A549 (cell line): ENCODE results near the gene SDC4. TPM values are rescaled to one million over a fixed set of nuclear protein-coding genes. Genes with fewer than 3 reads are reported as not detected.
A peak's percentile ranks its signal among the peaks of the same experiment; 100 is the strongest.

Experiments
- ATAC-seq, 2 experiments: fragments of 200-7000 bp in 1 of 2; fragments of >200 bp in 1 of 2; cut with Nextera tagmentation in 1 of 2; cut with Tn5 transposase in 1 of 2; 3 replicates each; pipeline versions ENCODE4 v1.8.0 to v1.9.1; 2018 to 2020; ENCODE audit warnings: mild to moderate bottlenecking in 1 of 2, moderate library complexity in 1 of 2
- CTCF ChIA-PET: fragments of 300-600 bp; sonication (Branson Sonifier 250); formaldehyde crosslinking; extraction: SDS; loops from one replicate; lab custom pipeline; 2021; ENCODE audit warnings: antibody characterized with exemption, inconsistent platforms; lab: Yijun Ruan, JAX
- POLR2A ChIA-PET: fragments of 350-600 bp; formaldehyde crosslinking; extraction: SDS; loops from one replicate; lab custom pipeline; 2021; ENCODE audit warnings: antibody characterized with exemption, inconsistent platforms; lab: Yijun Ruan, JAX
- DNase-seq, 2 experiments: peaks; one replicate each; pipeline versions ENCODE4 v3.0.0 to v3.0.0-alpha.2; 2011 to 2016; ENCODE audit warnings: low read depth in 1 of 2, low spot score in 1 of 2
- FAIRE-seq: peaks from 2 replicates; lab custom pipeline; 2011; peaks lifted over from hg19 to GRCh38; lab: Jason Lieb, UNC
- H3K27ac ChIP-seq, 2 experiments: fragments of >200 bp; sonication (Bioruptor Twin); formaldehyde crosslinking; 3 replicates each; pipeline ENCODE4 v1.5.1; 2016 to 2017
- H3K4me1 ChIP-seq: fragments of >200 bp; sonication (Bioruptor Twin); formaldehyde crosslinking; 3 replicates; pipeline ENCODE4 v1.6.1; 2016
- H3K4me2 ChIP-seq: fragments of >200 bp; sonication (Bioruptor Twin); formaldehyde crosslinking; 3 replicates; pipeline ENCODE4 v1.6.1; 2016
- H3K4me3 ChIP-seq: fragments of >200 bp; sonication (Bioruptor Twin); formaldehyde crosslinking; 3 replicates; pipeline ENCODE4 v1.5.1; 2016
- H3K9me3 ChIP-seq: fragments of >200 bp; sonication (Bioruptor Twin); formaldehyde crosslinking; 3 replicates; pipeline ENCODE4 v1.6.1; 2016
- CBX8 ChIP-seq: fragments of 200-600 bp; sonication (generic); IDR thresholded peaks from 2 replicates; pipeline ENCODE4 v1.6.1; 2016
- CEBPB ChIP-seq, 2 experiments: fragments of >200 bp in 1 of 2; sonication (Bioruptor Twin) in 1 of 2; formaldehyde crosslinking in 1 of 2; IDR thresholded peaks; 2 replicates each; pipeline ENCODE4 v1.6.1; 2012 to 2016
- CHD2 ChIP-seq: fragments of 150-350 bp; IDR thresholded peaks from 2 replicates; pipeline ENCODE4 v1.6.1; 2014; ENCODE audit warnings: low read length; ENCODE audit not compliant: partially characterized antibody
- CHD4 ChIP-seq: fragments of 200-600 bp; sonication (generic); IDR thresholded peaks from 2 replicates; pipeline ENCODE4 v1.6.1; 2016; ENCODE audit warnings: antibody characterized with exemption, mild to moderate bottlenecking, borderline replicate concordance
- EHMT2 ChIP-seq: fragments of 200-600 bp; sonication (generic); IDR thresholded peaks from 2 replicates; pipeline ENCODE4 v1.6.1; 2016; ENCODE audit warnings: antibody characterized with exemption, low read depth, mild to moderate bottlenecking, moderate library complexity
- FOSL2 ChIP-seq, 2 experiments: fragments of 450-650 bp in 1 of 2; fragments of >200 bp in 1 of 2; sonication (Bioruptor Twin) in 1 of 2; formaldehyde crosslinking; IDR thresholded peaks; 2 replicates each; pipeline versions ENCODE4 v1.5.0 to v1.6.1; 2016 to 2020; ENCODE audit warnings: mild to moderate bottlenecking in 1 of 2, moderate library complexity in 1 of 2
- FOXS1 ChIP-seq: fragments of 250-450 bp; sonication (Bioruptor Pico); IDR thresholded peaks from 2 replicates; pipeline ENCODE4 v1.5.0; 2020; ENCODE audit warnings: mild to moderate bottlenecking, moderate library complexity
- HOXB13 ChIP-seq: fragments of 250-450 bp; sonication (Bioruptor Pico); IDR thresholded peaks from 2 replicates; pipeline ENCODE4 v1.5.0; 2020; ENCODE audit warnings: low read depth, mild to moderate bottlenecking, moderate library complexity
- JUNB ChIP-seq: fragments of >200 bp; sonication (Bioruptor Twin); formaldehyde crosslinking; IDR thresholded peaks from 2 replicates; pipeline ENCODE4 v1.6.1; 2016
- KDM1A ChIP-seq: fragments of 200-600 bp; sonication (generic); IDR thresholded peaks from 2 replicates; pipeline ENCODE4 v1.6.1; 2016; ENCODE audit warnings: low read depth, mild to moderate bottlenecking
- KDM5A ChIP-seq: fragments of 200-600 bp; sonication (generic); IDR thresholded peaks from 2 replicates; pipeline ENCODE4 v1.6.1; 2016; ENCODE audit warnings: antibody characterized with exemption, mild to moderate bottlenecking
- MAZ ChIP-seq: fragments of 150-350 bp; IDR thresholded peaks from 2 replicates; pipeline ENCODE4 v1.6.1; 2014; ENCODE audit warnings: antibody characterized with exemption, low read depth, low read length, borderline replicate concordance
- NFE2L2 ChIP-seq: fragments of 150-350 bp; conservative IDR thresholded peaks from 2 replicates; pipeline ENCODE4 v1.6.1; 2014; ENCODE audit warnings: low read length
- PHF8 ChIP-seq: fragments of 200-600 bp; sonication (generic); IDR thresholded peaks from 2 replicates; pipeline ENCODE4 v1.6.1; 2016; ENCODE audit warnings: low read depth, mild to moderate bottlenecking, antibody characterized with exemption, moderate library complexity, borderline replicate concordance
- POLR2A ChIP-seq: IDR thresholded peaks from 2 replicates; pipeline ENCODE4 v1.6.1; 2012; ENCODE audit warnings: mild to moderate bottlenecking, low read length
- RAD21 ChIP-seq, 2 experiments: fragments of >200 bp in 1 of 2; sonication (Bioruptor Twin) in 1 of 2; formaldehyde crosslinking in 1 of 2; IDR thresholded peaks in 1 of 2; conservative IDR thresholded peaks in 1 of 2; 2 replicates in 1 of 2; 3 replicates in 1 of 2; pipeline ENCODE4 v1.6.1; 2012 to 2018; ENCODE audit warnings: inconsistent platforms in 1 of 2
- RFX5 ChIP-seq: fragments of 450-650 bp; IDR thresholded peaks from 2 replicates; pipeline ENCODE4 v1.7.1; 2014; ENCODE audit warnings: antibody characterized with exemption, mild to moderate bottlenecking, moderate library complexity
- SMC3 ChIP-seq: fragments of >200 bp; sonication (Bioruptor Twin); formaldehyde crosslinking; IDR thresholded peaks from 3 replicates; pipeline ENCODE4 v1.6.1; 2018; ENCODE audit warnings: inconsistent platforms
- TFCP2L1 ChIP-seq: fragments of 250-450 bp; sonication (Bioruptor Pico); IDR thresholded peaks from 2 replicates; pipeline ENCODE4 v1.5.0; 2021; ENCODE audit warnings: mild to moderate bottlenecking
- ZFP36 ChIP-seq: fragments of 450-650 bp; IDR thresholded peaks from 2 replicates; pipeline ENCODE4 v1.6.1; 2014; ENCODE audit warnings: borderline replicate concordance; ENCODE audit not compliant: partially characterized antibody
- ZSCAN20 ChIP-seq: fragments of 250-450 bp; sonication (Bioruptor Pico); IDR thresholded peaks from 2 replicates; pipeline ENCODE4 v1.8.0; 2022; ENCODE audit warnings: mild to moderate bottlenecking, moderate library complexity
- WGBS: methylation state at CpG from one replicate; pipeline ENCODE4 v1.1.6; 2017; ENCODE audit errors: missing lambda C conversion rate; 5-methylcytosine and 5-hydroxymethylcytosine counted together
- polyA plus RNA-seq, 4 experiments: library from polyadenylated mRNA; depleted of rRNA in 3 of 4; stranded (reverse); fragments of >200 nt; fragmentation: RNase III in 1 of 4; extraction: RNeasy Plus Mini Kit Qiagen cat#74134 plus additional on column Dnase treatment in 1 of 4; gene quantifications; 2 replicates in 3 of 4; 3 replicates in 1 of 4; pipeline ENCODE4 v1.2.3, GENCODE V29; 2011 to 2017
- TF ChIP-seq, protein P1 (sequence below): IDR thresholded peaks from 2 replicates; pipeline ENCODE4 v1.6.1; 2012
- TF ChIP-seq, protein P2 (sequence below): fragments of 250-450 bp; sonication (Bioruptor Pico); IDR thresholded peaks from 2 replicates; pipeline ENCODE4 v1.5.0; 2021; ENCODE audit warnings: mild to moderate bottlenecking, moderate library complexity, borderline replicate concordance
- TF ChIP-seq, protein P3 (sequence below): IDR thresholded peaks from 2 replicates; pipeline ENCODE4 v1.6.1; 2012; ENCODE audit warnings: low read depth, borderline replicate concordance
- TF ChIP-seq, protein P4 (sequence below): fragments of 150-350 bp; IDR thresholded peaks from 2 replicates; pipeline ENCODE4 v1.6.1; 2014; ENCODE audit warnings: low read depth, mild to moderate bottlenecking, low read length
- TF ChIP-seq, protein P5 (sequence below): fragments of >200 bp; sonication (Bioruptor Twin); formaldehyde crosslinking; IDR thresholded peaks from 2 replicates; pipeline ENCODE4 v1.6.1; 2016
- TF ChIP-seq, protein P6 (sequence below): fragments of 200-600 bp; sonication (generic); IDR thresholded peaks from 2 replicates; pipeline ENCODE4 v1.6.1; 2016; ENCODE audit warnings: antibody characterized with exemption, mild to moderate bottlenecking, moderate library complexity

SDC4 gene
- polyA plus RNA-seq, 2 of the 4 experiments (the other 2 are of a cell fraction): 27.4 to 35.6 TPM

DNA sequence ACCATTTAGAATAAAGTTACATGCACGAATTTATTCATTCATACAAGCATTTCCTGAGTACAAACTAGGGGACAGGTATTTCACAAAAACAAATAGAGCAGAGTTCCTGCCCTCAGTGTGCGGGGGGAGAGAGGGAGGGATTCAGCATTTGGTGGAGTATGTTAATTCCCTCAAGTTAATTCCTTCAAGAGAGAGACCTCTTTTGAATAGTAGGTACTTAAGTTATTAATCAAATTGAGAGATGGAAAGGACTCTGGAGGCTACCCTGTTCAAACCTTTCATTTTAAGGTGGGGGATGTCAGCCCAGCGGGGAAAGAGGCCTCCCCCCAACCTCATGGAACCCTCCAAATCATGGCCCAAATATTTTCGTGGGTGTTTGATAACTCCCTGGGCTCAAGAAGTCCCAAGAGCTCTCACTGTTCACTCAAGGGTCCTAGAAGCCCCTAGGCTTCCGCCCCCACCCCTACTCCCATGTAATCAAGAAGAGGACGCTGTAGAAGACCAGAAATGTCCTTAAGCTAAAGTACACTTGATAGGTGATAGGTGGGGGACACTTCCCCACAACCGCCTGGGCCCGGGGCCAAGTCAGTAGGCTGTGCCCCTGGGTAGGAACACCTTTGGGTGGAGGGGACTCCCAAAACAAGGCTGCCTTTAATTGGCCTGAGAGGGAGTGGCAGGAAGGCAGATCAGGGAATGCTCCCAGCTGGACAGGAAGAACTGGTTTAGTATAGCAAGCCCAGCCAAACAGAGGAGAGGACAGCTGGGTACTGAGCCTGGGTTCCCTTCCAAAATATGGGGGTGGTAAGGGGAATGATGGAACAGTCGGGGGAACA lies 2.9 kb downstream of the SDC4 start (continued):
- TF ChIP-seq CEBPB (IDR thresholded peaks at IDR 0.05): no peak

DNA sequence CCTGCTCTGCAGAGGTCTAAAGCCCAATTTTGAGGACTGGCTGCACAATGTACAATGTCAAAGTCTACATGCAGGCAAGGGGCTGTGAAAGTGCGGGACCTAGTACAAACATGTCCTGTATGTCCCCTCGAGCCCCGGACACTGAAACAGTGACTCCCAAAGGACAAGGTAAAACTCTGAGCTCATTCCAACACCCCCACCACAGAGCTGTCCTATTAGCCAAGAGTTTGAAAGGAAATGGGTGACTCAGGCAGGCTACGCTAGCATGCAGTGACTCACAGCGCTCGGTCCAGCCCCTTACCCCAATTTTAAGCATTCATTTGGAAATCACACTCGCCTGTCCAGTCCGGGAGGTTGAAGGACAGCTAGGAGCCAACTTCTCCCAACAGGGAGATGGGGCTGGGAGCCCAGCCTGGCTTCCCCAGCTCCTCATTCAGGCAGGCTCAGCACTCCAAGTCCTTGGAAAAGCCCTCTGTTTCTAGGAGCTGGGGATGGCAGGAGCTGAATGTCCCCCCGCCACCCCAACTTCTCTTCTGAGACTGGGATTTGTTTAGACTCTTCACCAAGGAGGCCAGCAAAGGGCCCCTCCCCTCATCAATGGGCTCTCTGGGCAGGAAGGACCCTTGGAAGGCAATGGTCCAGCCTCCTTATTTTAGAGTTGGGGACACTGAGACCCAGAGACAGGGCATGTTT lies 3.9 kb downstream of the SDC4 start:
- ATAC-seq: peak; percentile 61 to 70
- POLR2A ChIA-PET: interaction anchor here (0.5 to 1.4 kb wide), 7 partner anchors 9 to 428 kb away, joined by 3 to 11 read pairs (median 6); partner anchors contain the start of genes PIGT and SYS1
- FAIRE-seq: no peak
- no peak for TF ChIP-seq ZSCAN20 (CRISPR knock-in tag)
- TF ChIP-seq POLR2A: no peak
- TF ChIP-seq NFE2L2: no peak
- TF ChIP-seq TFCP2L1 (CRISPR knock-in tag): no peak
- TF ChIP-seq KDM1A: no peak
- TF ChIP-seq SMC3: no peak
- TF ChIP-seq, protein P1, sequence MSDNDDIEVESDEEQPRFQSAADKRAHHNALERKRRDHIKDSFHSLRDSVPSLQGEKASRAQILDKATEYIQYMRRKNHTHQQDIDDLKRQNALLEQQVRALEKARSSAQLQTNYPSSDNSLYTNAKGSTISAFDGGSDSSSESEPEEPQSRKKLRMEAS: no peak
- no peak for TF ChIP-seq CHD2
- TF ChIP-seq HOXB13: no peak
- no peak for TF ChIP-seq ZFP36
- no peak for TF ChIP-seq RFX5
- TF ChIP-seq, protein P2, sequence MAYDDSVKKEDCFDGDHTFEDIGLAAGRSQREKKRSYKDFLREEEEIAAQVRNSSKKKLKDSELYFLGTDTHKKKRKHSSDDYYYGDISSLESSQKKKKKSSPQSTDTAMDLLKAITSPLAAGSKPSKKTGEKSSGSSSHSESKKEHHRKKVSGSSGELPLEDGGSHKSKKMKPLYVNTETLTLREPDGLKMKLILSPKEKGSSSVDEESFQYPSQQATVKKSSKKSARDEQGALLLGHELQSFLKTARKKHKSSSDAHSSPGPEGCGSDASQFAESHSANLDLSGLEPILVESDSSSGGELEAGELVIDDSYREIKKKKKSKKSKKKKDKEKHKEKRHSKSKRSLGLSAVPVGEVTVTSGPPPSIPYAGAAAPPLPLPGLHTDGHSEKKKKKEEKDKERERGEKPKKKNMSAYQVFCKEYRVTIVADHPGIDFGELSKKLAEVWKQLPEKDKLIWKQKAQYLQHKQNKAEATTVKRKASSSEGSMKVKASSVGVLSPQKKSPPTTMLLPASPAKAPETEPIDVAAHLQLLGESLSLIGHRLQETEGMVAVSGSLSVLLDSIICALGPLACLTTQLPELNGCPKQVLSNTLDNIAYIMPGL (CRISPR knock-in tag): no peak
- TF ChIP-seq FOXS1: no peak
- no peak for TF ChIP-seq CHD4
- TF ChIP-seq KDM5A: no peak
- peak; percentile 70 for TF ChIP-seq JUNB
- TF ChIP-seq, protein P3, sequence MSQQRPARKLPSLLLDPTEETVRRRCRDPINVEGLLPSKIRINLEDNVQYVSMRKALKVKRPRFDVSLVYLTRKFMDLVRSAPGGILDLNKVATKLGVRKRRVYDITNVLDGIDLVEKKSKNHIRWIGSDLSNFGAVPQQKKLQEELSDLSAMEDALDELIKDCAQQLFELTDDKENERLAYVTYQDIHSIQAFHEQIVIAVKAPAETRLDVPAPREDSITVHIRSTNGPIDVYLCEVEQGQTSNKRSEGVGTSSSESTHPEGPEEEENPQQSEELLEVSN: no peak
- TF ChIP-seq CBX8: no peak
- TF ChIP-seq EHMT2: no peak
- TF ChIP-seq, protein P4, sequence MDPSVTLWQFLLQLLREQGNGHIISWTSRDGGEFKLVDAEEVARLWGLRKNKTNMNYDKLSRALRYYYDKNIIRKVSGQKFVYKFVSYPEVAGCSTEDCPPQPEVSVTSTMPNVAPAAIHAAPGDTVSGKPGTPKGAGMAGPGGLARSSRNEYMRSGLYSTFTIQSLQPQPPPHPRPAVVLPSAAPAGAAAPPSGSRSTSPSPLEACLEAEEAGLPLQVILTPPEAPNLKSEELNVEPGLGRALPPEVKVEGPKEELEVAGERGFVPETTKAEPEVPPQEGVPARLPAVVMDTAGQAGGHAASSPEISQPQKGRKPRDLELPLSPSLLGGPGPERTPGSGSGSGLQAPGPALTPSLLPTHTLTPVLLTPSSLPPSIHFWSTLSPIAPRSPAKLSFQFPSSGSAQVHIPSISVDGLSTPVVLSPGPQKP: no peak
- TF ChIP-seq FOSL2 (IDR thresholded peaks at IDR 0.05): peak; percentile 82
- TF ChIP-seq FOSL2 (CRISPR knock-in tag; IDR thresholded peaks at IDR 0.05): peak; percentile 89
- no peak for TF ChIP-seq MAZ
- no peak for TF ChIP-seq PHF8
- TF ChIP-seq, protein P5, sequence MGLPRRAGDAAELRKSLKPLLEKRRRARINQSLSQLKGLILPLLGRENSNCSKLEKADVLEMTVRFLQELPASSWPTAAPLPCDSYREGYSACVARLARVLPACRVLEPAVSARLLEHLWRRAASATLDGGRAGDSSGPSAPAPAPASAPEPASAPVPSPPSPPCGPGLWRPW: no peak
- no peak for TF ChIP-seq RAD21 (conservative IDR thresholded peaks at IDR 0.05 in 1 of 2, IDR thresholded peaks at IDR 0.05 in 1 of 2)
- TF ChIP-seq, protein P6, sequence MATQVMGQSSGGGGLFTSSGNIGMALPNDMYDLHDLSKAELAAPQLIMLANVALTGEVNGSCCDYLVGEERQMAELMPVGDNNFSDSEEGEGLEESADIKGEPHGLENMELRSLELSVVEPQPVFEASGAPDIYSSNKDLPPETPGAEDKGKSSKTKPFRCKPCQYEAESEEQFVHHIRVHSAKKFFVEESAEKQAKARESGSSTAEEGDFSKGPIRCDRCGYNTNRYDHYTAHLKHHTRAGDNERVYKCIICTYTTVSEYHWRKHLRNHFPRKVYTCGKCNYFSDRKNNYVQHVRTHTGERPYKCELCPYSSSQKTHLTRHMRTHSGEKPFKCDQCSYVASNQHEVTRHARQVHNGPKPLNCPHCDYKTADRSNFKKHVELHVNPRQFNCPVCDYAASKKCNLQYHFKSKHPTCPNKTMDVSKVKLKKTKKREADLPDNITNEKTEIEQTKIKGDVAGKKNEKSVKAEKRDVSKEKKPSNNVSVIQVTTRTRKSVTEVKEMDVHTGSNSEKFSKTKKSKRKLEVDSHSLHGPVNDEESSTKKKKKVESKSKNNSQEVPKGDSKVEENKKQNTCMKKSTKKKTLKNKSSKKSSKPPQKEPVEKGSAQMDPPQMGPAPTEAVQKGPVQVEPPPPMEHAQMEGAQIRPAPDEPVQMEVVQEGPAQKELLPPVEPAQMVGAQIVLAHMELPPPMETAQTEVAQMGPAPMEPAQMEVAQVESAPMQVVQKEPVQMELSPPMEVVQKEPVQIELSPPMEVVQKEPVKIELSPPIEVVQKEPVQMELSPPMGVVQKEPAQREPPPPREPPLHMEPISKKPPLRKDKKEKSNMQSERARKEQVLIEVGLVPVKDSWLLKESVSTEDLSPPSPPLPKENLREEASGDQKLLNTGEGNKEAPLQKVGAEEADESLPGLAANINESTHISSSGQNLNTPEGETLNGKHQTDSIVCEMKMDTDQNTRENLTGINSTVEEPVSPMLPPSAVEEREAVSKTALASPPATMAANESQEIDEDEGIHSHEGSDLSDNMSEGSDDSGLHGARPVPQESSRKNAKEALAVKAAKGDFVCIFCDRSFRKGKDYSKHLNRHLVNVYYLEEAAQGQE: no peak

More for the DNA sequence above, 3.9 kb downstream of the SDC4 start:
- H3K9me3 ChIP-seq: no peaks in the 10 kb centered on the region
- DNase-seq: peak in 1 of 2 experiments; percentile 69
- peak overlapping the region; percentile 82 to 96 for H3K27ac ChIP-seq
- peak overlapping the region; percentile 98 for H3K4me2 ChIP-seq
- peaks cover 91% of the 10 kb centered on the region for H3K4me1 ChIP-seq
- CTCF ChIA-PET: interaction anchor here (1.1 to 8.9 kb wide), 9 partner anchors 9 to 427 kb away, joined by 3 to 82 read pairs (median 6); partner anchors contain the start of gene SYS1
- WGBS: 2% methylated on average over 8 of the region's 9 CpGs
- peak overlapping the region; percentile 18; the same call in 1 of the 3 replicates for H3K4me3 ChIP-seq
